Calu3 (cell line): Measurements from ENCODE around the gene LIPN. TPM values are rescaled to one million over a fixed set of nuclear protein-coding genes. Genes with fewer than 3 reads are reported as not detected.

Experiments used
- BruUV-seq: library from RNA; stranded (reverse); fragments of 400-500 nt; replicated peaks from 2 replicates; lab custom pipeline; 2021; lab: Mats Ljungman, UMichigan
- CTCF ChIA-PET: fragments of 300-600 bp; sonication (Branson Sonifier 250); formaldehyde crosslinking; loops from one replicate; lab custom pipeline; 2022; ENCODE audit warnings: antibody characterized with exemption; lab: Charles Lee
- DNase-seq: peaks from one replicate; pipeline ENCODE4 v3.0.0; 2022
- H3K27ac Mint-ChIP-seq: one replicate; pipeline ENCODE4 v1.8.0; 2022; ENCODE audit warnings: mixed read lengths; ENCODE audit not compliant: unreplicated experiment
- H3K27me3 Mint-ChIP-seq: one replicate; pipeline ENCODE4 v1.8.0; 2022; ENCODE audit warnings: mixed read lengths; ENCODE audit not compliant: unreplicated experiment
- H3K36me3 Mint-ChIP-seq: one replicate; pipeline ENCODE4 v1.8.0; 2022; ENCODE audit warnings: mild to moderate bottlenecking, moderate library complexity, mixed read lengths; ENCODE audit not compliant: insufficient read depth, unreplicated experiment
- H3K4me1 Mint-ChIP-seq: one replicate; pipeline ENCODE4 v1.8.0; 2022; ENCODE audit warnings: mild to moderate bottlenecking, low read depth, mixed read lengths; ENCODE audit not compliant: unreplicated experiment
- H3K4me3 Mint-ChIP-seq: one replicate; pipeline ENCODE4 v1.8.0; 2022; ENCODE audit warnings: mild to moderate bottlenecking, low read depth, moderate library complexity, mixed read lengths; ENCODE audit not compliant: unreplicated experiment
- H3K9me3 Mint-ChIP-seq: one replicate; pipeline ENCODE4 v1.8.0; 2022; ENCODE audit warnings: low read depth, mixed read lengths; ENCODE audit not compliant: unreplicated experiment
- CTCF ChIP-seq: fragments of 200-600 bp; IDR thresholded peaks from one replicate; pipeline ENCODE4 v1.8.0; 2022; ENCODE audit warnings: antibody characterized with exemption; ENCODE audit not compliant: unreplicated experiment
- intact Hi-C: fragments of 100-400 bp; cut with micrococcal nuclease; formaldehyde crosslinking; loops from one replicate; pipeline ENCODE4 v1.10.0; 2022; ENCODE audit not compliant: unreplicated experiment
- total RNA-seq: library from RNA; stranded (reverse); gene quantifications from 2 replicates; pipeline ENCODE4 v1.2.3, GENCODE V29; 2022

Gene LIPN
- total RNA-seq, 1 experiment from 2014 or later, result not detected

- BruUV-seq, result no TSS peak
- CTCF ChIA-PET, result no interaction called here
Observed at GRCh38 chr10:88803641-88804040, 43.8 kb downstream of the LIPN start.

GRCh38 chr10:88804083-88804812 is 44.4 kb downstream of the LIPN start:
- intact Hi-C loops, result no loop called here
- CTCF ChIA-PET, result no interaction called here
- Mint-ChIP-seq H3K27me3 (no peaks in the 10 kb centered on the region), H3K4me3 (no peak overlapping the region), H3K36me3 (no peaks in the 10 kb centered on the region), H3K9me3 (no peaks in the 10 kb centered on the region), H3K27ac (no peak overlapping the region), H3K4me1 (no peaks in the 10 kb centered on the region)
- TF ChIP-seq CTCF, result no peak
- BruUV-seq, result no TSS peak
- no peak for DNase-seq

More at GRCh38 chr10:88803641-88804040, 43.8 kb downstream of the LIPN start:
- Mint-ChIP-seq H3K27me3 (no peaks in the 10 kb centered on the region), H3K36me3 (no peaks in the 10 kb centered on the region), H3K4me1 (no peaks in the 10 kb centered on the region), H3K27ac (no peak overlapping the region), H3K9me3 (no peaks in the 10 kb centered on the region), H3K4me3 (no peak overlapping the region)
- no peak for DNase-seq
- intact Hi-C loops, result no loop called here
- TF ChIP-seq CTCF, result no peak

GRCh38 chr10:88805361-88805760 is 45.5 kb downstream of the LIPN start:
- no TSS peak for BruUV-seq

GRCh38 chr10:88805924-88806323 is 46.1 kb downstream of the LIPN start:
- no peak for DNase-seq
- Mint-ChIP-seq H3K4me1 (no peaks in the 10 kb centered on the region), H3K9me3 (no peaks in the 10 kb centered on the region), H3K27ac (no peak overlapping the region), H3K27me3 (no peaks in the 10 kb centered on the region), H3K36me3 (no peaks in the 10 kb centered on the region), H3K4me3 (no peak overlapping the region)
- intact Hi-C loops, result no loop called here
- CTCF ChIA-PET, result no interaction called here
- BruUV-seq, result no TSS peak
- TF ChIP-seq CTCF, result no peak

More at GRCh38 chr10:88805361-88805760, 45.5 kb downstream of the LIPN start:
- Mint-ChIP-seq H3K27me3 (no peaks in the 10 kb centered on the region), H3K4me3 (no peak overlapping the region), H3K36me3 (no peaks in the 10 kb centered on the region), H3K27ac (no peak overlapping the region), H3K9me3 (no peaks in the 10 kb centered on the region), H3K4me1 (no peaks in the 10 kb centered on the region)
- intact Hi-C loops, result no loop called here
- DNase-seq, result no peak
- no peak for TF ChIP-seq CTCF
- CTCF ChIA-PET, result no interaction called here
